NCI-H460 (cell line): ENCODE measurements around the gene ADAMTSL3. TPM values are rescaled to one million over a fixed set of nuclear protein-coding genes. Genes with fewer than 3 reads are reported as not detected.
"Not testable (repeated sequence)": the region's sequence is repeated elsewhere in the genome, so short reads cannot be mapped to it uniquely, and the experiment has no call there.

Source experiments
- DNase-seq: peaks from one replicate; pipeline ENCODE4 v3.0.0-alpha.2; 2016; ENCODE audit warnings: low read depth; ENCODE audit errors: extremely low read depth
- total RNA-seq: library from RNA; depleted of rRNA; stranded (reverse); fragments of >200 nt; shearing (Covaris generic); gene quantifications from 2 replicates; pipeline ENCODE4 v1.2.3, GENCODE V29; 2014

ADAMTSL3 gene
- total RNA-seq, 1 experiment from 2014 or later = not detected

- no peak for DNase-seq
Observed at GRCh38 chr15:83734487-83734886, 80.6 kb downstream of the ADAMTSL3 start.

- no peak for DNase-seq
Observed at GRCh38 chr15:83739629-83740028, 85.7 kb downstream of the ADAMTSL3 start.

- DNase-seq = no peak
Observed at GRCh38 chr15:83745771-83746170, 91.8 kb downstream of the ADAMTSL3 start.

DNA sequence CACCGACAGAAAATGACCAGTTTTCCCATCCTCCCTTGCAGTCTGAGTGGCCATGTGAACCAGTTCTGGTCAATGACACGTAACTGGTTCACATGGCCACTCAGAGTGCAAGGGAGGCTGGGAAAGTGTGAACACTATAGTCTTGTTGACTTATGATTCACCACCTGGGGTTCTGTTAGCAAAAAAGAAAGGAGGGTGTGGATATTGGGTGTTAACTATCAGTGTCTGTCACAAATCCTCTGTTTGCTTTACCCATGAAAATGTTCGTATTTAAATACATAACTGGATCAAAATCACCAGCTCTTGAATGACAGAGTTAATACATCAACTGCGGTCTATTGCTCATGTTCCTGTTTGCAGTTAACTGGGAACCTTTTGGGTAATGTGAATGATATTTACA lies 92.3 kb downstream of the ADAMTSL3 start:
- no peak for DNase-seq

DNA sequence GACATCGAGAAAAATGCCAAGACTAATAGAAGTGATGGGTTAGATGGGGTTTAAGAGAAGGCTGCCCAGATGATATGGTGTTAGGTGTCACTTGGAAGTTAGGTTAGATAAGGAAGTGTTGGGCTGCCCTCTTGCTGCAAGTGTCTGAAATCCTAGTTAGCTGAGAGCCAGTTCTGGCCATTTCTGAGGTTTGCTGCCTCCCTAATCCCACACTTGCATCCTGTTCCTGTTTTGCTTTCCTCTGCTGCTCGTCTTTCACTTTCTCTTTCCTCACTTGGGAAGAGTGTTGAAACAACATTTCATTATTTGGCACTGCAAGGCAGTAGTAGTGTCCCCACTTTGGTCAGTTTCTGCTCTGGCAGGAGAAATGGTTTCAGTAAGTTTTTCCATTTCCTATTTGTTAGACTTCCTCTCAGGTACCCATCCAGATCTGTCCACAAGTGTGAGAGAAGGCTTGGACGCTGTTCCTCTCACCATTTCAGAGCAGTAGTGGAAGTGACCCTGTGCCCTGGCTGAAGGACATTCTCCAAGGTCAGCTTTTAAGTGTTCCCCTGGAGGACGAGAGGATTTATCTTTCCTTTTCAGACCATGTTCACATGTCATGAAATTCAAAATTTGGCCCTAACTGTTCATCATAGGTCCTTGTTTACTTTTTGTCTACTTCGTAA lies 93.3 kb downstream of the ADAMTSL3 start:
- no peak for DNase-seq

DNA sequence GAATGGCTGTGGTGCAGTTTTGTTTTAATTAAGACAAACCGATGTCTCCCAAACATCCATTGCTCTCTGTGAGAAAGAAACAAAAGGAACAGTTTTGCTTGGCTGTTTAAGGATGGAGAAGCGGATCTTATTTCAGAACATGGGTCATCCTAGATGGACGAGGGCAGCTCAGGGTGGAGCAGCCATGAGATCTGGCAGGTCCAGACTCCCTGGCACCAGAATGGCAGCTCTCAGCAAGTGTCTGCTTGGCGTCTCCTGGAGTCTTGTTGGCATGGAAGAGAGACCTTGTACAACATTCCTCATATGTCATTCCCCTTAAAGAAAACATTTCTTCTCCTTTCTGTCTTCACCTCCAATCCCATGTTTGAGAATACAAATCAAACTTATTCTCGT lies 93.8 kb downstream of the ADAMTSL3 start:
- no peak for DNase-seq

- DNase-seq = no peak
Observed at GRCh38 chr15:83753872-83754493, 100.1 kb downstream of the ADAMTSL3 start.

DNA sequence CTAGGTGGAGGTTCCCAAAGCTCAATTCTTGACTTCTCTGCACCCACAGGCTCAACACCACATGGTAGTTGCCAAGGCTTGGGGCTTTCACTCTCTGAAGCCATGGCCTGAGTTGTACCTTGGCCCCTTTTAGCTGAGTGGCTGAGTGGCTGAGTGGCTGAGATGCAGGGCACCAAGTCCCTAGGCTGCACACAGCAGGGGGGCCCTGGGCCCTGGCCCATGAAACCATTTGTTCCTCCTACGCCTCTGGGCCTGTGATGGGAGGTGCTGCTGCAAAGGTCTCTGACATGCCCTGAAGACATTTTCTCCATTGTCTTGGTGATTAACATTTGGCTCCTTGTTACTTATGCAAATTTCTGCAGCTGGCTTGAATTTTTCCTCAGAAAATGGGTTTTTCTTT lies 103.4 kb downstream of the ADAMTSL3 start:
- not testable (repeated sequence) for DNase-seq

- DNase-seq = no peak
Observed at GRCh38 chr15:83762367-83762766, 108.4 kb downstream of the ADAMTSL3 start.

DNA sequence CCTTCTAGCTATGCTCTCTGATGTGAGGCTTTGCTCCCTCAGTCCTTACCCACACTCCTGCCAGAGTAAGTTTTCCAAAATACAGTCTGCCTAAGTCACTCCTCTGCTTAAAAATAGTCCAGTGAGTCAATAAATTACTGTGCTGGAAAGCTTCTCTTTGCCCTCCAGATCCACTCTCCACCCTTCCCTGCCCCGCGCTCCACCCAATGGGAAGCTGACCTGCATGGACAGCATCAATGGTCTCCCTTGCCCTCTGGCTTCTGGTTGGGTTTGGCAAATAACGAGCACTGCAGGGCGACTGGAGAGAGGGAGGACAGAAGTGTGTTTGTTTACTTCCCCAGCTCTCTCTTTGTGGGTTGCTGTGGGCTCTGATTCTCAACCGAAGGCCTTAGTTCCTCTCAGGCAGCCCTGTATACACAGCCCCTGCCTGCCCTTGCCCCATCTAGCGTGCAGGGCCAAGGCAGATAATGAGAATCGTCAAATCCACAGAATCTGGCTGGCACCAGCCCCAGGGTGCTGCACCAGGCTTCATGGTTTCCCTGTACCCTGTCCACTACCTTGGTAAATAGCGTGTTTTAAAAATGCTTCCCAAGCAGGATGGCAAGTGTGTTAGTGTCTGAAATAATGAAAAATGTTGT lies 110.4 kb downstream of the ADAMTSL3 start:
- no peak for DNase-seq

- no peak for DNase-seq
Observed at GRCh38 chr15:83766339-83766738, 112.4 kb downstream of the ADAMTSL3 start.

DNA sequence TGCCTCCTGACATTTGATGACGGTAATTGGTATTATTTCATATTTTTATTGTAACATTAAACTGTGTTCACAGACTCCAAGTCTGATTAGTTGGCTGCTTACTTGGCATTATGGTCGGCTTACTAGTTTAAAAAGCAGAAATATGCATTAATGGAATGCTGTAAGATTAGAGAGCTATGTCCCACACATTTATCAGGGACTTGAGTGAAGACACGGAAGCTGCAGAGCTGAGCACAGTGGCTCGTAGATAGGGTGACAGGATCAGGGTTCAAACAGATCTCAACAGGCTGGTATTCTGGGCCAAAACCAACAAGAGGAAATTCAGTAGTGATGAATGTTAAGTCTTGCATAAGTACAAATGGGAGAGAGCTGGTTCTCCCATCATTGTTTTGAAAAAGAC lies 113.8 kb downstream of the ADAMTSL3 start:
- no peak for DNase-seq

DNA sequence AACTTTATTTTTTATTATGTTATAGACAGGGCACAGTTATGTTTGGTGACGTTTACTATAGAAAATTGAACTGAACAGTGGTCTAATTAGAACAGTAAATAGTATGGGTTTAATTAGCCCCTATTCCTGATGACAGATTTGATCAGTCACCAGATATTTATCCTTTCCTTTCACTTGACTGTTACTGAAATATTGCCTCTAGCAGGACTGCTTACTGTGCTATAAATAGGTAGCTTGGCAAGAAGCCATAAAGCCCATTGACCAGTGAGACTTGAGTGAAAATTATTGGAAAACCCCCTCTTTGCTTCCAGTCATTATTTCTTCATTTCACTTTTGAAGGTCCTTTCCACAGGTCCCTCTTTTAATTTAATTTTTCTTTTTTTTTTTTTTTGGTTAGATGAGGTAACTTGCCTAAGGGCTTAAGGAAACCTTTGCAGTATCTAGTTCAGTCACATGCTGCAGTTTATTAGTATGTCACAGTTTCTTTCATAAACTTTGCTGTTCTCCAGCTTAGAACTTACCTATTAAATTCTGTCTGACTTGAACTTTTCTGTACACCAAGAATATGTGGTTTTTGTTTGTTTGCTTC lies 115.6 kb downstream of the ADAMTSL3 start:
- no peak for DNase-seq

- no peak for DNase-seq
Observed at GRCh38 chr15:83775738-83776137, 121.8 kb downstream of the ADAMTSL3 start.

DNA sequence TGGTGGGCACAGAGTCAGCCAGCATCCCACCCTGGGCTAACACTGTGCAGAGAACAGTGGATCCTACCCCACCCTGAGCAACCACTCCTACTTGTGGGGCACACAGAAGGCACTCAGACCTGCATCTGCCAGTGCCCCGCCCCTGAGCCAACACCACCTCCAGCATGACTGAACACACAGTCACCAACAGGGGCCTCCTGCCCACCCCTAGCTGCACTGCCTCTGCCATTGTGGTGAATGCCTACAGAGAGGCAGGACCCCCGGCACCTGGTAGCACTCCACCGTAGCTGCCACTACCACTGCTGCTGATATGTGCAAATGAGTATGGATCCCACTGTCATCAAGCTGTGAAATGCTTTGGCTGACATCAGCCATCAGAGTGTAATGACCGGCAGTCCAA lies 123.1 kb downstream of the ADAMTSL3 start:
- no peak for DNase-seq

DNA sequence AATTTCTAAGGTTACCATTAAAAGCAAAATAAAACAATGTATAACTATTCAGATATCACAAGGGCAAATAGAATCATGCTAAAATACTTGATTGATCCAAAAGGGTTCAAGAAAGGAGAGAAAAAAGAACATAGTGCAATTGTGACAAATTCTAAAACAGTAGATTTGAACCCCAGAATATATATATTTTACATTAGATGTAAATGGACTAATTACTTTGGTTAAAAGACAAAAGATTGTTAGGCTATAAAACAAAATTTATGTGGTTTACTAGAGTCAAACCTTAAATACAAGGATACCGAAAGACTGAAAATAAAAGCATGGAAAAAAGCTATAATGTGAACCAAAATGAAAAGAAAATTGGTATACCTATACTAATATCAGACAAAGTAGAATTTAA lies 129.3 kb downstream of the ADAMTSL3 start:
- no peak for DNase-seq

DNA sequence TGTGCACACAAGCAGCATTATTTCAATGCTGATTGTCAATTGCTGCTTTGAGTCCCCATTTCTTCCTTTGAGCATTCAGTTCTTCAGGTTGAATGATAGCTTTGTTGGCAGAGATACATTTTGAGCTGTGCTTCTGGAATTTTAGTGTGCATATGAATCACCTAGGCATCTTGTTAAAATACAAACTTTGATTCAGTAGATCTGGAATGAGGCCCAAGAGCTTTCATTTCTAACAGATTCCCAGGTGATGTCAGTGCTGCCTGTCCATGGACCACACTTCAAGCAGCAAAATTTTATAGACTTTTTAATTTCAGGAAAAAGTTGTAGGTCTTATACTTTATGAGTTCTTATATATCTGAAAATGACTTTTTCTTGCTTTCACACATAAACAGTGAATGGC lies 131.1 kb downstream of the ADAMTSL3 start:
- DNase-seq = no peak

GRCh38 chr15:83786336-83786735 lies 132.4 kb downstream of the ADAMTSL3 start:
- DNase-seq = no peak

GRCh38 chr15:83793069-83793468 lies 139.1 kb downstream of the ADAMTSL3 start:
- DNase-seq = no peak

DNA sequence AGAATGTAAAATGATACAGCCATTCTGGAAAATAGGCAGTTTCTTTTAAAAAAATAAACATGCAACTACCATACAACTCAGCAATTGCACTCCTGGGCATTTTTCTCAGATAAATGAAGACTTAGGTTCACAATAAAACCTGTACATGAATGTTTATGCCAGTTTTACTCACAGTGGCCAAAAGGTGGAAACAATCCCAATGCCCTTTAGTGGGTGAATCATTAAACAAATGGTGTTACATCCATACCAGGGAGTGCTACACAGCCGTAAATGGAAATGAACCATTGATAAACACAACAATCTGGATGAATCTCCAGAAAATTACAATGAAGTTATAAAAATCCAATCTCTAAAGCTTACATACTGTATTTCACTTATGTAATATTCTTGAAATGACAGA lies 140.3 kb downstream of the ADAMTSL3 start:
- DNase-seq = no peak

DNA sequence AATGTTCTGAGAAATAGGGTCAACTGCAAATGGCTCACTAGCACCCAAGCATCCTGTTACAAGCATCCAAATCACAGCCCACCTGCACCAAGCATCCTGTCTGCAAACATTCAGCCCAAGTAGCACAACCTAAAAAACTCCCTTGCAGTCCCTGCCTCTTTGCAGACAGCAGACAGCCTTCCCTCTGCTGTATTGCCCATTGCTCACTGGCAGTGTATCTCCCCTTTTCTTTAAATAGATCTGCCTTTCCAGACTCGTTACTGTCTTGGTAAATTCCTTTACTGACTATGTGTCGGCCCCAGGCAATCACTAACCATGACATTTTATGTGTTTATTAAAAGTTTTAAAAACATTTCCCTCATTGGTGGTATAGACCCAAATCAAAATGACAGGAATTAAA lies 155.4 kb downstream of the ADAMTSL3 start:
- no peak for DNase-seq

DNA sequence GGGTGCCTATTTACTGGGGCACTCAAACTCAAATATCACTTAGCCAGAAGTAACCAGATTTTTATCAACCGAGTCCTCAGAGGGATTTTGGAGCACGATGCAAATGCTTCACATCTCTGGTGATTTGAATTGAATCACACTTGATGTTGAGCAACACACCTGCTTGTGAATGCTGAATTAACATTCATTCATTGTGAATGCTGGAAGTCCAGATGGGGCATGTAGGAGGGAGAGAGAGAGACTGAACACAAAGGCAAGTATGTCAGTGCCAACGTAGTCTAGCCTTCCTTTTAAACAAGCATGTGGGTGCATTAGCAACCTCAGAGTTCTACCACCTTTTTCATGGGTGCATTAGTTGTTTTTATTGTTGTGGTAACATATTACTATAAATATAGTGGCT lies 156.2 kb downstream of the ADAMTSL3 start:
- DNase-seq = no peak
